ENCODE measurements around the gene KMT2B.

Gene KMT2B

DNA sequence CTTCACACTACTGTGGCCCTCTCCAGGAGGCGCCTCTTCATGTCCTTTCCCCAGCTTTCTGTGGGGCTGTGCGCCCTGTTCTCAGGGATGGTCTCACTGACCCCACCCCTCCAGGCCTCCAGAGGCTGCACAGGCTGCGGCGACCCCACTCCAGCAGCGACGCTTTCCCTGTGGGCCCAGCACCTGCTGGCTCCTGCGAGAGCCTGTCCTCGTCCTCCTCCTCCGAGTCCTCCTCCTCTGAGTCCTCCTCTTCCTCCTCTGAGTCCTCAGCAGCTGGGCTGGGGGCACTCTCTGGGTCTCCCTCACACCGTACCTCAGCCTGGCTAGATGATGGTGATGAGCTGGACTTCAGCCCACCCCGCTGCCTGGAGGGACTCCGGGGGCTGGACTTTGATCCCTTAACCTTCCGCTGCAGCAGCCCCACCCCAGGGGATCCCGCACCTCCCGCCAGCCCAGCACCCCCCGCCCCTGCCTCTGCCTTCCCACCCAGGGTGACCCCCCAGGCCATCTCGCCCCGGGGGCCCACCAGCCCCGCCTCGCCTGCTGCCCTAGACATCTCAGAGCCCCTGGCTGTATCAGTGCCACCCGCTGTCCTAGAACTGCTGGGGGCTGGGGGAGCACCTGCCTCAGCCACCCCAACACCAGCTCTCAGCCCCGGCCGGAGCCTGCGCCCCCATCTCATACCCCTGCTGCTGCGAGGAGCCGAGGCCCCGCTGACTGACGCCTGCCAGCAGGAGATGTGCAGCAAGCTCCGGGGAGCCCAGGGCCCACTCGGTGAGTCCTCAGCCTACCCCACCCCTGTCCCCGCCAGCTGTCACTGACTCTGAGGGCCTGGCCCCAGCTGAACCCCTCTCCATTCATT, 68.7 kb downstream of the KMT2B start:
- no peak for DNase-seq
- TF ChIP-seq GATA1 (IDR thresholded peaks at IDR 0.05; ENCODE audit: low read depth, low read length) = no peak
- no peak for TF ChIP-seq POLR2A (IDR thresholded peaks at IDR 0.05; ENCODE audit: low read length)

DNA sequence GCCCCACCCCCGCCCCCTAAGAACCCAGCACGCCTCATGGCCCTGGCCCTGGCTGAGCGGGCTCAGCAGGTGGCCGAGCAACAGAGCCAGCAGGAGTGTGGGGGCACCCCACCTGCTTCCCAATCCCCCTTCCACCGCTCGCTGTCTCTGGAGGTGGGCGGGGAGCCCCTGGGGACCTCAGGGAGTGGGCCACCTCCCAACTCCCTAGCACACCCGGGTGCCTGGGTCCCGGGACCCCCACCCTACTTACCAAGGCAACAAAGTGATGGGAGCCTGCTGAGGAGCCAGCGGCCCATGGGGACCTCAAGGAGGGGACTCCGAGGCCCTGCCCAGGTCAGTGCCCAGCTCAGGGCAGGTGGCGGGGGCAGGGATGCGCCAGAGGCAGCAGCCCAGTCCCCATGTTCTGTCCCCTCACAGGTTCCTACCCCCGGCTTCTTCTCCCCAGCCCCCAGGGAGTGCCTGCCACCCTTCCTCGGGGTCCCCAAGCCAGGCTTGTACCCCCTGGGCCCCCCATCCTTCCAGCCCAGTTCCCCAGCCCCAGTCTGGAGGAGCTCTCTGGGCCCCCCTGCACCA, 69.5 kb downstream of the KMT2B start:
- TF ChIP-seq POLR2A (IDR thresholded peaks at IDR 0.05; ENCODE audit: low read length) = no peak
- TF ChIP-seq GATA1 (IDR thresholded peaks at IDR 0.05; ENCODE audit: low read depth, low read length) = no peak
- no peak for DNase-seq
